GM12892 (cell line): ENCODE results near the gene WDFY4.

ENCODE experiments used
- POLR2A ChIP-seq: IDR thresholded peaks from 2 replicates; pipeline ENCODE4 v1.6.1; 2011; ENCODE audit warnings: low read depth, low read length, control low read depth
- POLR2AphosphoS5 ChIP-seq: IDR thresholded peaks from 2 replicates; pipeline ENCODE4 v1.6.1; 2011; ENCODE audit warnings: low read depth, low read length, control low read depth
- TAF1 ChIP-seq: IDR thresholded peaks from 2 replicates; pipeline ENCODE4 v1.6.1; 2011; ENCODE audit warnings: low read depth, mild to moderate bottlenecking, control low read depth, low read length, borderline replicate concordance

GRCh38 chr10:48778193-48778857 is 93.7 kb downstream of the WDFY4 start:
- TF ChIP-seq POLR2A (no peak), POLR2AphosphoS5 (no peak), TAF1 (no peak)
